HG02840 (cell line): ENCODE data around the gene ELAVL1.

ENCODE experiments used
- ATAC-seq: cut with Tn5 transposase; IDR thresholded peaks from one replicate; pipeline ENCODE4 v1.9.1; 2021; ENCODE audit warnings: mild to moderate bottlenecking, moderate library complexity, moderate number of reproducible peaks; ENCODE audit not compliant: unreplicated experiment, low FRiP score

The ELAVL1 gene

DNA sequence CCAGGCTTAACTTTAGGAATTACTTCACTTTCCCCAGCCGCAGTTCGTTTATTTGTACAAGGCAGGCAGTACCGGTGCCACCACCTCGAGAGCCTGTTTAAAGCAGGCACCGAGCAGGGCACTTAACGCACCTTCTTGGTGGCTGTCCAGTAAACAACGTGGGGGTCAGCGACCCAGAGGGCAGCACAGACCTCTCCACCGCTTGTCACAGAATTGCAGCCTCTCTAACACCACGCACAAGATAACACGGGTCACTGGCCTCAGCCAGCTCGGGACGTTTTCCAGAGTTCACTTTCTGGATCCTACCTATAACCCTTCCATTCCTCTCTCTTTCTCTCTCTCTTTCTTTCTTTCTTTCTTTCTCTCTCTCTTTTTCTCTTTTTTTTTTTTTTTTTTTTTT lies 16.8 kb upstream of the ELAVL1 start:
- no peak for ATAC-seq

DNA sequence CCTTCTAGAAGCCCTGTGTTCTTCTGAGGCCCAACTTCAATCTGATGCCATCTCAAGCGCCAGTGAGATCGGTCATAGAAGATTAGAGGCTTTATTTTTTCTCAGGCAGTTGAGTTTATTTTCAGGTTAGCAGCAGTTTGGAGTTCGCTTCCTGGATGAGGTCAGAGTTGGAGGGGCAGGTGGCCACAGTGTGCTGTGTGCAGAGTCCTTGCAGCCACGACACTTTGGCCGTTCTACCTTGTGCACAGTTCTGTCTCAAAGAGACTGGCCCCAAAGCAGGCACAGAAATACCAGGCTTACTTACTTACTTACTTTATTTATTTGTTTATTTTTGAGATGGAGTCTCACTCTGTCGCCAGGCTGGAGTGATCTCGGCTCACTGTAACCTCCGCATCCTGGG lies 15.9 kb upstream of the ELAVL1 start:
- no peak for ATAC-seq

DNA sequence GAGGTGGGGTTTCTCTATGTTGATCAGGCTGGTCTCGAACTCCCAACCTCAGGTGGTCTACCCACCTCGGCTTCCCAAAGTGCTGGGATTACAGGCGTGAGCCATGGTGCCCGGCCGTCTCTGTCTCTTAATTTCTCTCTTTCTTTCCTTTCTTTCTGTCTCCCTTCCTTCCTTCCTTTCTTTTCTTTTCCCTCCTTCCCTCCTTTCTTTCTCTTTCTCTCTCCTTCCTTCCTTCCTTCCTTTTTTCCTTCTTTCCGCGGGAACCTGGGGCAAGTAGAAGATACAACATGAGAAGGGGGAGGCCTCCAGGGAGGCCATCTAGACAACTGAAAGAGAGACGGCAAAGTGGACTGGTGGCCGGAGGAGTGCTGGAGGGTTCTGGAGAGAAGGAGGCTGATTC lies 15.2 kb upstream of the ELAVL1 start:
- no peak for ATAC-seq

DNA sequence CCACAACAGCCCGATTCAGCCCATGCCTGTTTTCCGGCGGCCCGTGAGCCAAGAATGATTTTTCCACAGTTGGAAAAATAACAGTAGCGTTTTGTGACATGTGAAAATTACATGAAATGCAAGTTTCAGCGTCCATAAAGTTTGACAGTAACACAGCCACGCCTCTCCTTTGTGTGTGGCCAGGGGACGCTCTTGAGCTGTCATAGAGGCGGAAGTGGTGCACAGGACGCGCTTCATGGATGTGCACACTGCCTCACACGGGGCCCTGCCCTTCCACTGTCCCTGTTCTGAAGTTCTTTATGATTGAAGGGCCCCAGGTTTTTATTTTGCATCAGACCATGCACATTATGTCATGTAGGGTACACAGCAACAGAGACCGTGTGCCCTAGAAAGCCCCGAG lies 12.4 kb upstream of the ELAVL1 start:
- no peak for ATAC-seq

DNA sequence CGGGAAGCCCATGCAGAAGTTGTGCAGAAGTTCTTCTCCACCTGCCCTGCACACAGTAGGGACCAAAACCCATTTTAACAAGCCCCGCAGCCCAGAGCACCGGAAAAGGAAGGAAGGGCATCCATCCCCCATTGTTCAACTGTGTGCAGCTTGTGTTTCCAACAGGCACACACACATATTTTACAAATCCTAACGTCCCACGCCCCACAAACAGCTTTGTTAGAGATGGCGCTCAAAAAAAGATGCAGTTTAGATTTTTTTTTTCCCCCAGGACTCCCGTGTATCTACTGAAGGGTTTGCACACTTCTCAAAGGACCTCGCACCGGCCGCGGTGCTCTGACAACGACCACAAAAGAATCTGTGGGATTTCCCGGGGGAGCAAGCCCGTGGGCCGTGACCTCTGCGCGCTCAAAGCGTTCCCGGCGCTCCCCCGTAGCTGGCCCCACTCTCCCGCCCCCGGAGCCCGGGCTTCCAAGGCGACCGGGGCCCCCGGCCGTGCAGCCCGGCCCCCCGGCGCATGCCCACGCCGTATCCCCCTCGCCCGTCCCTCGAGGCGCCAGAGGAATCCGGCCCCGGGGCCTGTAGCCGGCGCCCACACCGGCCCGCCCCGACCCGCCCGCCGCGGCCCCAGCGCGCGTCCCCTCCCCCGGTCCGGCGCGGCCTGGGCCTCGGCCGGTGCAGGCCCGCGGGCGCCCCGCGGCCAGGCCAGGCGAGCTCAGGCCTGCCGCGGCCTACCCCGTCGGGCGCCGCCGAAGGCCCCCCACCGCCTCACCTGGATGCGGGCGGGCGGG lies 523 bp downstream of the ELAVL1 start:
- ATAC-seq = peak; percentile 24

DNA sequence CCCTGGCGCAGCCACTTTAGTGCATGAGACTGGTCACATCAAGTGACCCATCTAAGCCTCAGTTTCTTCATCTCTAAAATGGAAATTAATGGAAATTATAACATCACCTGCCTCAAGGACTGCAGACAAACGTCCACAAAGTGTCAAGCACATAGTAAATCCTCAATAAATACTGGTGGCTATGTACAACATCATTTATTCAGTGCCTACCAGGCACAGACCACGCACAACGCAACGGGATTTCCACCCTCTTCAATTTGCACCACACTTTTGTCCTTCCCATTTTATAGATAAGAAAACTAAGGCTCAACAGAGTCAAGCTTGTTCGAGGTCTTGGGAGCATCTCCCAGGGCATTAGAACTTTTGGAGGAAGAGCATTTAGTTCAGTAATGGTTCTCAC lies 1.4 kb downstream of the ELAVL1 start:
- ATAC-seq = no peak

DNA sequence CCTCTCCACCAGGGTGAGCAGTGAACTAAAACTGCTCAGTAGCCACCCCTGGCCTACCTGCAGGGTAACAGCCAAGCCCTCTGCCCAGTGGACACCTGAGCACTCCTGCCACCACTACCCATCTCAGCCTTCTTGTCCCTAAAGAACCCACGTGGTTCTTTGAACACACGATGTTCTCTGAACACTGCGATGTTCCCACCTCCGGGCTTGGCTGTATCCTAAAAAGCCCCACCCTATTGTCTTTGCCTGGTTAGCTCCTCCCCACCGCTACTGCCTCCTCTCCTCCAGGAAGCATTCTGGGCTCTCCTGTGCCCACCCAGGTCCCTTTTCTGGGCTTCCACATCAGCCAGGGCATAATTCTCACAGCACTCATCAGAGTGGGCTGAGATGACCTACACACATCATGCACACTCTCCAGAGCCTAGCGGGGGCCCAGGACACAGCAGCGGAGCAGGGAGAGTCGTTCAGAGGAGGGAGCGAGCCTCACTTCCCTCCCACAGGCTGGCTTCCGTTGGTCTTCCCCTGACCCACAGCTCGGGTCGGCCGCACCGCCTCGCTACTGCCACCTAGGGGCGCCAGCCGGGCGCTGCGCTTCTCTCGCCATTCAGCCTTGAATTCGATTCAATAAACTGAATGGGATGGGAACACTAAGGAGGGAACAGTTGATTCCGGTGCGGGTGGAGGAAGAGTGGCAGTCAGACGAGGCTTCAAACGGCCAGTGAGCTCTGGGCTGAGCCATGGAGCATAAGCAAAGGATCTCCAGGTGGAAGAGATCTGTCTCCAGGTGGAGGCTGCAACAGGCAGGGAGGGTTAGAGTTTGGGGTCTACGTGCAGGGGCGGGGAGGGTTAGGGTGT lies 3.2 kb downstream of the ELAVL1 start:
- ATAC-seq = no peak

DNA sequence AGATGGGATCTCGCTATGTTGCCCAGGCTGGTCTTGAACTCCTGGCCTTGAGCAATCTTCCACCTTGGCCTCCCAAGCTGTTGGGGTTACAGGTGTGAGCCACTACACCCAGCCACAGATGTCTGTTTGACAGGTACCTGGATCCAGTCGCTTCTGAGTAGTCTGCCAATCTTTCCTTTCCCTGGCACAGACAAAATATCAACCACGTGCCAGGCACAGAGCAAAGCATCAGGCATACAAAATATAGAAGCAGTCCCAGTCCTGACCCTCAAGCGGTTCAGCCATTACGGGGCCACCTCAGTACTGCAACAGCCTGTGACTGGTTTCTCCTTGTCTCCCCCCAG lies 3.8 kb downstream of the ELAVL1 start:
- ATAC-seq = no peak

DNA sequence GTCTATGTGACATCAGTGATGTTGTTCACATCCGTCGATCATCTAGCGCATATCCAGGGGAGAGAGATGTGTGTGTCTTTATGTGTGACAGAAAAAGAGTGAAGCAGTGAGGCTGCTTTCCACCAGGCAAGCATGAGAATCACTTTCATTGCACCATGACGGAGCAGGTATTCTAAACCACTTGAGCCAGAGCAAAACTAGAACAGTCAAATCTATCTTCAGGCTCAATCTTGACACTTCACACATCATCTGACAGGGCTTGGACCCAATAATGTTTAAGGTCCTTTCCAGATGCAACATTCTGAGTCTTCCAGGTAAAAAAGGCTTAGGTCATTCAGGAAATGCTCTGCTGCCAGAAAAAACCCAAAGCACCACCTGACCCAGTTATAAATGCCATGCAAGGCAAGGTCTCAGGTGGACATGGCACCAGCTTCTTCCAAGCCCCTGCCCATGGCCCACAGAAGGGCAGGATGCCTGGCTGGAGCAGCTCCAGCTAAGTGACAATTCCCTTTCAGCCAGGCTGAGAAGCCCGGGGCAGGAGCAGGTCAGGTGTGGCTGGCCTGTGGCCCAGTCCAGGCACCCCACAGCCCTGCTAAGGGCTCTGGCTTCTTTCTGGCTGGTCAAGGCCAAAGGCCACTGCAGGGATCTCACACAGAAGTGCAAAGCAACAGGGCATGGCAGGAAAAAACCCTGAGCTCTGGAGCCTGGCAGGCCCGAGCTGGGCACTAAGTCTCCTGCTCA lies 5.0 kb downstream of the ELAVL1 start:
- no peak for ATAC-seq

DNA sequence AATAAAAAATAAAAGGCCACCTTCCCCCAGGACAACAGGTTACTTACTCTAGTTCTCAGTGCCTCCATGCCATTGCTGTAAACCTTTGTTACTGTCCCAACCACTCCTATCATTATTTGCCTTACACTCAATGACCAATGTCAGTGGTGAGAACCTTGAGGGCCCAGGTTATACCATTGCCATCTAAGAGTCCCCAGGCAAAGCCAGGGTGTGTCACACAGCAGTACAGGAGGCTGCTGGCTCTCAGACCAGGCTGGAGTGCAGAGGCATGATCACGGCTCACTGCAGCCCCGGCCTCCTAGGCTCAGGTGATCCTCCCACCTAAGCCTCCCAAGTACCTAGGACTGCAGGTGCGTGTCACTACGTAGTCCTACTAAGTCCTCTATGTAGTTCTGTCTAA lies 6.1 kb downstream of the ELAVL1 start:
- no peak for ATAC-seq

DNA sequence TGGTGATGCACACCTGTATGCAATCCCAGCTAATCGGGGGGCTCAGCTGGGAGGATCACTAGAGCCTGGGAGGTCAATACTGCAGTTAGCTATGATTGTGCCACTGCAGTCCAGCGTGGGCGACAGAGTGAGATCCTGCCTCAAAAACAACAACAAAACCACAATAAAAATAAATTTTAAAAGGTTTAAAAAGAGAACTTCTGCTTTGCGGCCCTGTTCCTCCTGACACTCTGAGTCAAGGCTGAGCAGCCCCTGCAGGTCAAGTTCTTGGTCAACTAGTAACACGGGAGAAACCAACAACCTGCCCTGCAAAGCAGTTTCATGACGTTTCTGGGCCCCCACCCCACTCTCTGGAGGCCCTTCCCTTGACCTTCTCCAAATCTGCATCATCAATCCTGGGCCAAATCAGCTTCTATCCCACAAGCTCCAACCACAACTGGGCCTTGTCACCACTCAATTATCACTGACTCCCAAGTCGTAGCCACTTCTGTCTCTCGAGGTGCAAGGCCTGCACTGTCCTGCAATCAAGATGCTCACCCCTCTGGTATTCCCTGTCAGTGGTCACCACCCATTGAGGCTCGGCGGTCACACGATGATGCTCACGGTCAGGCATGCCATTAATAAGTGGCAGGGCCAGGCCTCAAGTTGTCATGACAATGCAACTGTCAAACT lies 7.5 kb downstream of the ELAVL1 start:
- no peak for ATAC-seq

DNA sequence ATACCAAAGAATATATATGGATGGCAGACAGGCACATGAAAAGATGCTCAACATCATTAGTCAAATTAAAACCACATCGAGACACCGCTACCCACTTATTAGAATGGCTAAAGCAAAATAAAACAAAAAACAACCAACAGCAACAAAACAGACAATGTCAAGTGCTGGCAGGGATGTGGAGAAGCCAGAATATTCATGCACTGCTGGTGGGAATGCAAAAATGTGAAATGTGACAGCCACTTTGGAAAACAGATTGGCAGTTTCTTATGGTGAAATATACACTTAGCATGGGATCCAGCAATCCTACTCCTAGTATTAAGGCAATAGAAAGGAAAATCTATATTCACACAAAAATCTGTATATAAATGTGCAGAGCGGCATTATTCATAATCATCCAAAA lies 8.6 kb downstream of the ELAVL1 start:
- ATAC-seq = no peak

DNA sequence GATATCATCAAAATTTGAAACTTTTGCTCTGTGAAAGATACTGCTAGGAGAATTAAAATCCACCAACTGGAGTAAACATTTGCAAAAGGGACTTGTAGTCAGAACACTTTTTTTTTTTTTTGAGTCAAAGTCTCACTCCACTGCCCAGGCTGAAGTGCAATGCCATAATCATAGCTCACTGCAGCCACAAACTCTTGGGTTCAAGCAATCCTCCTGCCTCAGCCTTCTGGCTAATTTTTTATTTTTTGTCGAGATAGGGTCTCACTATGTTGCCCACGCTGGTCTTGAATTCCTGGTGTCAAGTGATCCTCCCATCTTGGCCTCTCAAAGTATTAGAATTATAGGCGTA lies 9.7 kb downstream of the ELAVL1 start:
- no peak for ATAC-seq

DNA sequence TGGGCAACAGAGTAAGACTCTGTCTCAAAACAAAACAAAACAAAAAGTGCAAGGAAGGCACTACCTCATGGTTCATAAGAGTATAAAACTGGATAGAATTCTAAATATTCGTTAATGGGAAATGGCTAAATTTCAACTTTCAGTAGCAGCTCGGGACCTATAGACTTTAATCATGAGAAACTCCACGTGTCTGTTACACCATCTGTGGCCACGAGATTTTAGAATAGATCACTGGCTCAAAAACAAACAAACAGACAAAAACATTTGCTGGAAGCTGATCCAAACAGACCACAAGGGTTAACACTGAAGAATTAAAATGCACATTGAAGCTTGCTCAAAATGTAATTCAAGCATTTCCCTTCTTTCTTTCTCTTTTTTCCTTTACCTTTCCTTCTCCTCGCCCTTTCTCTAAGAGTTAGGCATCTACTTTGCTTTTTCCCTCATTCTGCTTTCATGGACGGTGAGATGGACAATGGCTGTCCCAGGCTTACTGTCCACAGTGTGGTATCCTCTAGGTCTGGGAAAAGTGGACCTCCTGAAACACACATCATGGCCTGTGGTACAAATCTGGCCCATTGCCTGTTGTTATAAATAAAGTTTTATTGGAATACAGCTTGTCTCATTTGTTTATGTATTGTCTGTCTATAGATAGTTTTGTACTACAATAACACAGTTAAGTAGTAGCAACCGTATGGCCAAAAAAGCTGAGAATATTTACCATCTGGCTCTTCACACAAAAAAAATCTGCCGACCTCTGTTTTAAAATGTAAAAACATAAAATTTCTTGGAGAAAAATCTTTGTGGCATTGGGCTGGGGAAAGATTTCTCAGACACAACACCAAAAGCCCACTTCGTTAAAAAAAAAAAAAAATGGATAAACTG lies 10.3 kb downstream of the ELAVL1 start:
- ATAC-seq = no peak

DNA sequence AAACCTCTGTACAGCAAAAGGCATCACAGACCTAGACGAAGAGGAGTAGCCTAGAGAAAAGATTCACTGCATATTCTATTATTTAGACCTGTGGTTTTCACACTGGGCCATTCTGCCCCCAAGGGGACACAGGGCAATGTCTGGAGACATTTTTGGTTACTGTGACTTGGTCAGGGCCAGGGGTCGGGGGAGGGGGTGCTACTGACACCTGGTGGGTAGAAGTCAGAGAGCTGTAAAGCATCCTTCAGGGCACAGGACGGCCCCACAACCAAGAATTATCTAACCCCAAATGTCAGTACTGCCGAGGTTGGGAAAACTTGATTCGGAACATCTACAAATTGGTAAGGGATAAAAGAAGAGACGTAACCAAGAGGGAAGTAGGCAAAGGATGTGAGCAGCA lies 11.3 kb downstream of the ELAVL1 start:
- ATAC-seq = no peak

DNA sequence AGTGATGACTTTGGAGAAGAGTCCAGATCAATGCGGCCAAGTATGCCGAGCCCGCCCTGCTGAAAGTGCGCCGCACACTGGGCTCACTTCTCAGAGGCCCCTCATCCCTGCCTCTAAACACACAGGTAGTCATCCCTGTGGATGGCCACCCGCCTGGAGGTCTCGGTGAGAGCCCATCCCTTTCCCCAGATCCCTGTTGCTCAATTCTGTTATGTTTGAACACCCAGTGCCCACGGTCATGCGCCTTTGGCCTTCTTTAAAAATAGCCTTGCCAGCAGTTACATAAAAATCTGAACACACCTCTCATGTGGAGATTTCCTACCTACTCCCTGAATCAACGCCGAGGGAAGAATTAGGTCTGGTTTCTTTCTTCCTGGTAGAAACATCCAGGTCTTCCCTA lies 11.9 kb downstream of the ELAVL1 start:
- no peak for ATAC-seq

DNA sequence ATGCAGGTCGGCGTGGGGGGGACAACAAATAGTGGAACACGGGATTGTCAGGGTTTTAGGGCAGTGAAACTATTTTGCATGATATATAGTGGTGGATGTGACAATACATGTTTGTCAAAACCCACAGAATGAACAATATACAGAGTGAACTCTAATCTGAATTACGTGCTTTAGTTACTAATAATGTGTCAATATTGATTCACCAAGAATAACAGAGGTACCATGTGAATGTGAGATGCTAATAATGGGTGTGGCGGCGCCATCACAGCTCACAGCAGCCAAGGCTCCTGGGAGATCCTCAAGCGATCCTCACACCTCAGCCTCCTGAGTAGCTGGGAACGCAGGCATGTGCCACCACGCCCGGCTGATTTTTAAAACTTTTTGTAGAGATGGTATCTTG lies 12.9 kb downstream of the ELAVL1 start:
- ATAC-seq = no peak

DNA sequence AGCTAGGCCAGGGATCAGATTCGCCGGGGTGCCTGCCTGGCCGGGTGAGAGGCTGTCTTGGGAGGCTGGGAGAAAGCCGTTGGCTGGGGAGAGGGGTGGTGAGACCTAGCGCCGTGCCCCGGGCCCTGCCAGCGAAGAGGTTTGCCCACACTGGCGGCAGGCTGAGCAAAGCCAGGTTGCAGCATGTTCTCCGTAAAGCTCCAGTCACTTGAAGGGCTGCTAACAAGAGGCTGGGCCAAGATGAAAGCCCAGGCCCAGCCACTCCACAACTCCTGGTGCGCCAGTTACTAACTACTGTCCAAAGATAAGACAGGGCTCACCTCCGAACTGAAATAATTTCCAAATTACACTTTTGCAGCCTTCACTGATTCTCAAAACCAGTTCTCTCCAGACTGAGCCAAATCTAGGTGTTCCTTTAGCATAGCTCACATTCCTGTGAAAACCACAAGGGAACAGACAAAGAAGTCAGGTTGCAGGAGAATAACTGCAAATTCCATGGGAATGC lies 16.3 kb downstream of the ELAVL1 start:
- no peak for ATAC-seq

DNA sequence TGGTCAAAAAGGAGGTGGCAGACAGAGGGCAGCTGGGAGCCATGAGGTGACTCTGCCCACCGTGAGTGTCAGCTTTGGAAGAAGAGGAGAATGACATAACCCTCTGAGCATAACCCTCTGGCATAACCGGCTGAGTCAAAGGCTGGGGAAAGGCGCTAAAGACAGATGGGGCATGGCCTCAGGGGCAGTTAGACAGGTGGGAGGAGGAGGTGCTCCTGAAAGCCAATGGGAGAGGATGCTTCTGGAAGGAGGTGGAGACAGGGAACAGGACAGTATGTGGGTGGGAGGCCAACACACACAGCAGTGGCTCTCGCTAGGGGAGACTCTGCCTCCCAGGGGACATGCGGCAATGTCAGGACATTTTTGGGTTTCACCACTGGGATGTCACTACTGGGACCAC lies 17.1 kb downstream of the ELAVL1 start:
- no peak for ATAC-seq
